DOHH2 (cell line): ENCODE results near the gene RNF150.

Source experiments
- CTCF ChIP-seq: fragments of 200-600 bp; sonication (generic); IDR thresholded peaks from one replicate; pipeline ENCODE4 v1.5.1; 2014; ENCODE audit warnings: antibody characterized with exemption, mild to moderate bottlenecking, low read depth, low read length; ENCODE audit not compliant: poor library complexity, severe bottlenecking
- EZH2phosphoT487 ChIP-seq: fragments of 200-600 bp; sonication (generic); IDR thresholded peaks from 2 replicates; pipeline ENCODE4 v1.6.1; 2017; ENCODE audit warnings: borderline replicate concordance, mild to moderate bottlenecking, antibody characterized with exemption, low read length, moderate library complexity, mixed read lengths

- no peak for TF ChIP-seq CTCF
- no peak for TF ChIP-seq EZH2phosphoT487
Measured at GRCh38 chr4:140928880-140929279, 204.4 kb downstream of the RNF150 start.
